GM12878 (cell line): Measurements from ENCODE around the gene SLC4A5. TPM values are rescaled to one million over a fixed set of nuclear protein-coding genes. Genes with fewer than 3 reads are reported as not detected.

Source experiments
- BCL11A ChIP-seq: IDR thresholded peaks from 2 replicates; pipeline ENCODE4 v1.6.1; 2011; ENCODE audit warnings: low read depth, low read length
- CBFB ChIP-seq: IDR thresholded peaks from 2 replicates; pipeline ENCODE4 v1.6.1; 2016; ENCODE audit warnings: antibody characterized with exemption, low read depth
- CBX5 ChIP-seq: sonication (generic); IDR thresholded peaks from 2 replicates; pipeline ENCODE4 v1.6.1; 2016; ENCODE audit warnings: low read depth, moderate library complexity, mild to moderate bottlenecking, inconsistent platforms
- CTCF ChIP-seq, 3 experiments: IDR thresholded peaks in 2 of 3; conservative IDR thresholded peaks in 1 of 3; 2 replicates each; pipeline ENCODE4 v1.5.1; 2011; ENCODE audit warnings: low read depth in 3 of 3, low read length in 3 of 3, mild to moderate bottlenecking in 3 of 3, control low read depth in 2 of 3, moderate library complexity in 2 of 3, inconsistent platforms in 1 of 3, mixed read lengths in 1 of 3; ENCODE audit not compliant: control insufficient read depth in 2 of 3, insufficient read depth in 1 of 3; ENCODE audit errors: extremely low read depth in 1 of 3
- PRDM15 ChIP-seq: fragments of 450-650 bp; formaldehyde crosslinking; IDR thresholded peaks from 2 replicates; pipeline ENCODE4 v1.4.0; 2020; ENCODE audit warnings: mild to moderate bottlenecking, moderate library complexity
- TAF1 ChIP-seq: IDR thresholded peaks from 2 replicates; pipeline ENCODE4 v1.6.1; 2011; ENCODE audit warnings: mild to moderate bottlenecking, low read depth, low read length, borderline replicate concordance
- ZNF687 ChIP-seq: fragments of 450-650 bp; IDR thresholded peaks from 2 replicates; pipeline ENCODE4 v1.6.1; 2017; ENCODE audit warnings: mild to moderate bottlenecking, moderate library complexity
- ZZZ3 ChIP-seq: IDR thresholded peaks from 2 replicates; pipeline ENCODE4 v1.6.1; 2011; ENCODE audit warnings: low read depth; ENCODE audit not compliant: control insufficient read depth, insufficient read length
- polyA plus RNA-seq, 11 experiments: library from polyadenylated mRNA; depleted of rRNA in 4 of 11; unstranded in 6 of 11; stranded (reverse) in 5 of 11; fragments of >200 nt; fragmentation: Nextera tagmentation in 4 of 11; fragmentation: Illumina TruSeq in 1 of 11; extraction: Ambion mirVana in 4 of 11; extraction: Trizol in 1 of 11; gene quantifications; 1 replicate in 1 of 11; 2 replicates in 10 of 11; pipeline versions ENCODE4 v1.2.1 to v1.2.3, GENCODE V29; 2011 to 2016; ENCODE audit warnings: inconsistent platforms in 2 of 11, missing spikeins in 2 of 11, low read depth in 1 of 11
- total RNA-seq, 4 experiments: library from RNA; depleted of rRNA in 3 of 4; stranded (reverse); fragments of >200 nt in 3 of 4; fragmentation: Illumina TruSeq in 1 of 4; extraction: Trizol in 1 of 4; gene quantifications; 2 replicates each; pipeline versions ENCODE4 v1.2.1 to v1.2.3, GENCODE V29; 2013 to 2021

The SLC4A5 gene
- total and polyA plus RNA-seq, 10 of the 15 experiments (the other 5 are each of a cell fraction or from before 2014, with no cell fraction given) = 0.15 to 4.7 (median 1.6) TPM

GRCh38 chr2:74255660-74256213, 87.5 kb downstream of the SLC4A5 start (continued):
- no peak for TF ChIP-seq PRDM15 (CRISPR knock-in tag)
- TF ChIP-seq CBX5 = no peak
- TF ChIP-seq ZNF687 = no peak
- TF ChIP-seq CTCF (IDR thresholded peaks at IDR 0.05 in 2 of 3, conservative IDR thresholded peaks at IDR 0.05 in 1 of 3; ENCODE audit: control insufficient read depth in 2 of 3, extremely low read depth in 1 of 3, insufficient read depth in 1 of 3, low read depth in 3 of 3, low read length in 3 of 3) = no peak
- TF ChIP-seq ZZZ3 = no peak
- TF ChIP-seq BCL11A = no peak
- TF ChIP-seq CBFB = no peak
- no peak for TF ChIP-seq TAF1
